ENCODE results near the gene WIPF1.
A peak's percentile ranks its signal among the peaks of the same experiment; 100 is the strongest.

The WIPF1 gene

GRCh38 chr2:174586418-174587295, 10.9 kb downstream of the WIPF1 start:
- no peak for DNase-seq (ENCODE audit: low read depth)
- TF ChIP-seq, protein P1, sequence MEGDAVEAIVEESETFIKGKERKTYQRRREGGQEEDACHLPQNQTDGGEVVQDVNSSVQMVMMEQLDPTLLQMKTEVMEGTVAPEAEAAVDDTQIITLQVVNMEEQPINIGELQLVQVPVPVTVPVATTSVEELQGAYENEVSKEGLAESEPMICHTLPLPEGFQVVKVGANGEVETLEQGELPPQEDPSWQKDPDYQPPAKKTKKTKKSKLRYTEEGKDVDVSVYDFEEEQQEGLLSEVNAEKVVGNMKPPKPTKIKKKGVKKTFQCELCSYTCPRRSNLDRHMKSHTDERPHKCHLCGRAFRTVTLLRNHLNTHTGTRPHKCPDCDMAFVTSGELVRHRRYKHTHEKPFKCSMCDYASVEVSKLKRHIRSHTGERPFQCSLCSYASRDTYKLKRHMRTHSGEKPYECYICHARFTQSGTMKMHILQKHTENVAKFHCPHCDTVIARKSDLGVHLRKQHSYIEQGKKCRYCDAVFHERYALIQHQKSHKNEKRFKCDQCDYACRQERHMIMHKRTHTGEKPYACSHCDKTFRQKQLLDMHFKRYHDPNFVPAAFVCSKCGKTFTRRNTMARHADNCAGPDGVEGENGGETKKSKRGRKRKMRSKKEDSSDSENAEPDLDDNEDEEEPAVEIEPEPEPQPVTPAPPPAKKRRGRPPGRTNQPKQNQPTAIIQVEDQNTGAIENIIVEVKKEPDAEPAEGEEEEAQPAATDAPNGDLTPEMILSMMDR (IDR thresholded peaks at IDR 0.05; ENCODE audit: low read depth, low read length, missing control alignments), result no peak
- H3K4me3 ChIP-seq (ENCODE audit: low read depth, low read length), result no peak overlapping the region

DNA sequence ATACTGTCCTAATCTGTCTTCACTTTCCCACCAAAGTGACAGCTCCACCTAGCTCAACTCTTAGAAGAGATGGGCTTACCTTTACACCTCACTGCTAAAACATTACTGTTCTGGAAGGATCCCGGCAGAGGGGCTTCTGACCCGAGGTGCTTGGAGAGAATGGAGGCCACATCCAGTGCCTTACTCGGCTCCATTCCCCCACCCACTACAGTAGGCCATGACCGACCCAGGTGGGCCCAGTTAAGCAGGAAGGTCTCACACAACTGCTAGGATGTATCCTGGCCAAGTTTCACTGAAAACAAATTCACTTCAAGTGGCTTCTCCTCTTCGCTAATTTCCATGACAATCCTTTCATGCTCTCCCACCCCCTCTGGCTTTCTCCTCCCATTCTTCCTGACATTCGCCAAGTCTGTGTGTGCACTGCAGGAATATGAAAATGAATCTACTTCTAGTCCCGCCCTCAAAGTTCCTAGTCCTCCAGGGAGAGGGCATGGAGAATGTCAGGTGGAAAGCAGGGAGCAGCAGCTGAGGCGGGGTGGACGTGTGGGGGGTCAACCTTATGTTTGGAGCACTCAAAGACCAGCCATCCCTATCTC, 11.8 kb downstream of the WIPF1 start:
- no peak overlapping the region for H3K4me3 ChIP-seq (ENCODE audit: low read depth, low read length)
- no peak for DNase-seq (ENCODE audit: low read depth)
- TF ChIP-seq, protein P1 (IDR thresholded peaks at IDR 0.05; ENCODE audit: low read depth, low read length, missing control alignments), result no peak

DNA sequence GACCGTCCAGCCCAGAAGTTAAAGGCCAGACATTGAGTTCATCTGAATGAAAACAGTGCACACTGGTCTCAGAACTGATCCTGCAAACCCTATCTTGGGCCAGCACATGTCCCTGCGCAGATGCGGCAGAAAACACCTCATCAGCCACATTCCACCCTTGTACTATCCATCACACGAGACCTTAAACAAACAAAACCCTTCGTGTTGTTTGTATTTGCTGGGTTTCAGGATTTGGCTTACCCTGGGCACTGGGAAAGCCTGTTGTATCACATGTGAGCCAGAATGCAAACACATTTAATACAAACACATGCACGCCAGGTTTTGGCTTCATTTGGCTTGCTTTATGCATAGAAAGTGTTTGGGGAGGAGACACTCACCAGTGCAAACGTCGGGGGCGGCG, 12.5 kb downstream of the WIPF1 start:
- DNase-seq (ENCODE audit: low read depth), result no peak
- TF ChIP-seq, protein P1 (IDR thresholded peaks at IDR 0.05; ENCODE audit: low read depth, low read length, missing control alignments), result no peak
- H3K4me3 ChIP-seq (ENCODE audit: low read depth, low read length), result no peak overlapping the region

- no peak overlapping the region for H3K4me3 ChIP-seq (ENCODE audit: low read depth, low read length)
- TF ChIP-seq, protein P1 (IDR thresholded peaks at IDR 0.05; ENCODE audit: low read depth, low read length, missing control alignments), result no peak
- DNase-seq (ENCODE audit: low read depth), result no peak
These were observed 16.1 kb downstream of the WIPF1 start for GRCh38 chr2:174581491-174581890.

GRCh38 chr2:174580951-174581350, 16.7 kb downstream of the WIPF1 start:
- TF ChIP-seq, protein P1 (IDR thresholded peaks at IDR 0.05; ENCODE audit: low read depth, low read length, missing control alignments), result no peak
- no peak for DNase-seq (ENCODE audit: low read depth)

DNA sequence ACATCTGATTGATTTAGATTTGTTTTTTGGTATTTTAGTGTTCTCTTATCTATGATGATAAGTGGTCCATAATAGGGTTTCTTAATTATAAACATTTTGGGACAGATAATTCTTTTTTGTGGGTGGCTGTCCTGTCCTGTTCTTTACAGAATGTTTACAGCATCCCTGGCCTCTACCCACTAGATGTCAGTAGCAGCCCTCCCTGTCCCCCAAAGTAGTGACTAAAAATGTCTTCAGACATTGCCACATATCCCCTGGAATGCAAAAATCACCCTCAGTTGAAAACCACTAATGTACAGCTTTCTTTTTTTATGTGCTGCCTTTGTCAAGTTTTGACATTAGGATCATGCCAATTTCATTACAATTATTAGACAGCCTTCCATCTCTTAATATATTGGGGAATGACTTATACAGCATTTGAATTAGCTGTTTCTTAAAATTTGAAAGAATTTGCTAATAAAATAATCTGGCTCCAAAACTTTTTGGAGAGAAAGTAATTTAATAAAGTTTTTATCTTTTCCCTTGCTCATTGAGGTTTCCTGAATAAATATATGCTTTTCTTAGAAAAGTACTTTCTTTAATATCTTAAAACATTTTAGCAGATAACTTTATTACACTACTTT, 19.5 kb downstream of the WIPF1 start:
- DNase-seq (ENCODE audit: low read depth), result no peak
- TF ChIP-seq, protein P1 (IDR thresholded peaks at IDR 0.05; ENCODE audit: low read depth, low read length, missing control alignments), result peak; percentile 61
- H3K4me3 ChIP-seq (ENCODE audit: low read depth, low read length), result no peak overlapping the region

More at GRCh38 chr2:174580951-174581350, 16.7 kb downstream of the WIPF1 start:
- no peak overlapping the region for H3K4me3 ChIP-seq (ENCODE audit: low read depth, low read length)
